HepG2 (cell line): ENCODE measurements around the gene BBS5. TPM values are rescaled to one million over a fixed set of nuclear protein-coding genes. Genes with fewer than 3 reads are reported as not detected.

ENCODE experiments used
- CBFB ChIP-seq: sonication (generic); formaldehyde crosslinking; IDR thresholded peaks from 2 replicates; pipeline ENCODE4 v1.4.0; 2020; ENCODE audit warnings: missing genetic modification reagents
- CEBPB ChIP-seq: IDR thresholded peaks from 2 replicates; pipeline ENCODE4 v1.6.1; 2011; ENCODE audit warnings: low read depth, low read length, improper control_type of control experiment, borderline replicate concordance
- GATAD2A ChIP-seq: IDR thresholded peaks from 2 replicates; pipeline ENCODE4 v1.6.1; 2016
- HBP1 ChIP-seq: IDR thresholded peaks from 2 replicates; pipeline ENCODE4 v1.6.1; 2016; ENCODE audit warnings: low read depth, control low read depth
- IRF9 ChIP-seq: sonication (generic); formaldehyde crosslinking; IDR thresholded peaks from 2 replicates; pipeline ENCODE4 v1.8.0; 2022; ENCODE audit warnings: missing genetic modification reagents, mild to moderate bottlenecking, borderline replicate concordance
- KLF16 ChIP-seq, 2 experiments: sonication (generic) in 1 of 2; formaldehyde crosslinking in 1 of 2; IDR thresholded peaks; 2 replicates each; pipeline versions ENCODE4 v1.6.1 to v1.8.0; 2016 to 2023; ENCODE audit warnings: missing genetic modification reagents in 2 of 2, missing compliant biosample characterization in 1 of 2
- LBX2 ChIP-seq: sonication (generic); formaldehyde crosslinking; IDR thresholded peaks from 2 replicates; pipeline ENCODE4 v1.5.0; 2020; ENCODE audit warnings: missing genetic modification reagents, mild to moderate bottlenecking, borderline replicate concordance
- LCORL ChIP-seq, 2 experiments: fragments of 450-650 bp in 1 of 2; sonication (generic) in 1 of 2; formaldehyde crosslinking in 1 of 2; IDR thresholded peaks; 2 replicates each; pipeline versions ENCODE4 v1.5.0 to v1.6.1; 2017 to 2020; ENCODE audit warnings: antibody characterized with exemption in 1 of 2, missing genetic modification reagents in 1 of 2
- MATR3 ChIP-seq: sonication (generic); formaldehyde crosslinking; IDR thresholded peaks from 2 replicates; pipeline ENCODE4 v1.4.0; 2020; ENCODE audit warnings: missing genetic modification reagents
- NCOR1 ChIP-seq: fragments of 200-600 bp; sonication (generic); IDR thresholded peaks from 2 replicates; pipeline ENCODE4 v1.7.0; 2017; ENCODE audit warnings: antibody characterized with exemption, low read length, borderline replicate concordance
- POLR2A ChIP-seq, 2 experiments: IDR thresholded peaks; 2 replicates each; pipeline ENCODE4 v1.6.1; 2011; ENCODE audit warnings: low read depth in 2 of 2, low read length in 2 of 2, mild to moderate bottlenecking in 1 of 2, moderate library complexity in 1 of 2; ENCODE audit not compliant: insufficient read depth in 1 of 2
- SMAD1 ChIP-seq: sonication (generic); formaldehyde crosslinking; IDR thresholded peaks from 2 replicates; pipeline ENCODE4 v1.4.0; 2020; ENCODE audit warnings: missing genetic modification reagents, low read depth, mild to moderate bottlenecking, borderline replicate concordance
- SUZ12 ChIP-seq: fragments of 150-350 bp; IDR thresholded peaks from 2 replicates; pipeline ENCODE4 v1.6.1; 2014; ENCODE audit warnings: low read depth, low read length
- TBL1XR1 ChIP-seq: fragments of 150-350 bp; IDR thresholded peaks from 2 replicates; pipeline ENCODE4 v1.6.1; 2014; ENCODE audit warnings: borderline replicate concordance, low read length; ENCODE audit not compliant: partially characterized antibody
- ZFP36 ChIP-seq: fragments of 150-350 bp; IDR thresholded peaks from 2 replicates; pipeline ENCODE4 v1.6.1; 2018; ENCODE audit warnings: borderline replicate concordance, low read length, low read depth; ENCODE audit not compliant: partially characterized antibody
- ZNF232 ChIP-seq: sonication (generic); formaldehyde crosslinking; IDR thresholded peaks from 2 replicates; pipeline ENCODE4 v1.4.0; 2020; ENCODE audit warnings: missing genetic modification reagents, borderline replicate concordance
- ZNF251 ChIP-seq: sonication (generic); formaldehyde crosslinking; IDR thresholded peaks from 2 replicates; pipeline ENCODE4 v1.9.0; 2021; ENCODE audit warnings: mild to moderate bottlenecking, missing genetic modification reagents
- ZNF501 ChIP-seq: sonication (generic); formaldehyde crosslinking; IDR thresholded peaks from 2 replicates; pipeline ENCODE4 v1.5.1; 2020; ENCODE audit warnings: mild to moderate bottlenecking, moderate library complexity, missing genetic modification reagents
- ZNF792 ChIP-seq: IDR thresholded peaks from 2 replicates; pipeline ENCODE4 v1.6.1; 2016
- ZUFSP ChIP-seq: sonication (generic); formaldehyde crosslinking; IDR thresholded peaks from 2 replicates; pipeline ENCODE4 v1.9.0; 2021; ENCODE audit warnings: missing genetic modification reagents, mild to moderate bottlenecking, borderline replicate concordance
- polyA plus RNA-seq, 8 experiments: library from polyadenylated mRNA; depleted of rRNA in 3 of 8; stranded (reverse) in 7 of 8; unstranded in 1 of 8; fragments of >200 nt; fragmentation: Illumina TruSeq in 4 of 8; extraction: Trizol in 4 of 8; gene quantifications; 2 replicates each; pipeline versions ENCODE4 v1.2.1 to v1.2.3, GENCODE V29; 2011 to 2016; ENCODE audit warnings: low read depth in 4 of 8, missing spikeins in 1 of 8, mixed read lengths in 1 of 8; ENCODE audit not compliant: insufficient read depth in 1 of 8
- total RNA-seq, 5 experiments: library from RNA; depleted of rRNA; stranded (reverse); fragments of >200 nt; fragmentation: Illumina TruSeq; extraction: Trizol; gene quantifications; 2 replicates each; pipeline ENCODE4 v1.2.3, GENCODE V29; 2016; ENCODE audit warnings: low read depth in 1 of 5
- TF ChIP-seq, protein P1 (sequence below): IDR thresholded peaks from 2 replicates; pipeline ENCODE4 v1.4.0; 2020; ENCODE audit warnings: mild to moderate bottlenecking, missing genetic modification reagents
- TF ChIP-seq, protein P2 (sequence below): sonication (generic); formaldehyde crosslinking; IDR thresholded peaks from 2 replicates; pipeline ENCODE4 v1.8.1; 2022; ENCODE audit warnings: mild to moderate bottlenecking, missing genetic modification reagents

BBS5 gene
- total and polyA plus RNA-seq, 2 of the 13 experiments (the other 11 are each of a cell fraction or from before 2014, with no cell fraction given) = 1.8 to 4.5 TPM

GRCh38 chr2:169513926-169514325 is 34.6 kb downstream of the BBS5 start (continued):
- no peak for TF ChIP-seq CBFB (CRISPR knock-in tag)
- TF ChIP-seq SMAD1 (CRISPR knock-in tag) = no peak
- TF ChIP-seq LBX2 (CRISPR knock-in tag) = no peak
- TF ChIP-seq ZNF232 (CRISPR knock-in tag) = peak; percentile 90
- peak; percentile 78 for TF ChIP-seq CEBPB
- no peak for TF ChIP-seq TBL1XR1
- TF ChIP-seq ZNF792 (CRISPR knock-in tag) = no peak
- TF ChIP-seq ZNF251 (CRISPR knock-in tag) = no peak
- TF ChIP-seq SUZ12 = no peak
- no peak for TF ChIP-seq ZUFSP (CRISPR knock-in tag)
- no peak for TF ChIP-seq IRF9 (CRISPR knock-in tag)
- TF ChIP-seq KLF16 (CRISPR knock-in tag; IDR thresholded peaks at IDR 0.05) = 0 out of 4 replicates have a peak, but pooled peaks of 1 of the 2 experiments have one; percentile 18
- no peak for TF ChIP-seq HBP1 (CRISPR knock-in tag)
- TF ChIP-seq, protein P1, sequence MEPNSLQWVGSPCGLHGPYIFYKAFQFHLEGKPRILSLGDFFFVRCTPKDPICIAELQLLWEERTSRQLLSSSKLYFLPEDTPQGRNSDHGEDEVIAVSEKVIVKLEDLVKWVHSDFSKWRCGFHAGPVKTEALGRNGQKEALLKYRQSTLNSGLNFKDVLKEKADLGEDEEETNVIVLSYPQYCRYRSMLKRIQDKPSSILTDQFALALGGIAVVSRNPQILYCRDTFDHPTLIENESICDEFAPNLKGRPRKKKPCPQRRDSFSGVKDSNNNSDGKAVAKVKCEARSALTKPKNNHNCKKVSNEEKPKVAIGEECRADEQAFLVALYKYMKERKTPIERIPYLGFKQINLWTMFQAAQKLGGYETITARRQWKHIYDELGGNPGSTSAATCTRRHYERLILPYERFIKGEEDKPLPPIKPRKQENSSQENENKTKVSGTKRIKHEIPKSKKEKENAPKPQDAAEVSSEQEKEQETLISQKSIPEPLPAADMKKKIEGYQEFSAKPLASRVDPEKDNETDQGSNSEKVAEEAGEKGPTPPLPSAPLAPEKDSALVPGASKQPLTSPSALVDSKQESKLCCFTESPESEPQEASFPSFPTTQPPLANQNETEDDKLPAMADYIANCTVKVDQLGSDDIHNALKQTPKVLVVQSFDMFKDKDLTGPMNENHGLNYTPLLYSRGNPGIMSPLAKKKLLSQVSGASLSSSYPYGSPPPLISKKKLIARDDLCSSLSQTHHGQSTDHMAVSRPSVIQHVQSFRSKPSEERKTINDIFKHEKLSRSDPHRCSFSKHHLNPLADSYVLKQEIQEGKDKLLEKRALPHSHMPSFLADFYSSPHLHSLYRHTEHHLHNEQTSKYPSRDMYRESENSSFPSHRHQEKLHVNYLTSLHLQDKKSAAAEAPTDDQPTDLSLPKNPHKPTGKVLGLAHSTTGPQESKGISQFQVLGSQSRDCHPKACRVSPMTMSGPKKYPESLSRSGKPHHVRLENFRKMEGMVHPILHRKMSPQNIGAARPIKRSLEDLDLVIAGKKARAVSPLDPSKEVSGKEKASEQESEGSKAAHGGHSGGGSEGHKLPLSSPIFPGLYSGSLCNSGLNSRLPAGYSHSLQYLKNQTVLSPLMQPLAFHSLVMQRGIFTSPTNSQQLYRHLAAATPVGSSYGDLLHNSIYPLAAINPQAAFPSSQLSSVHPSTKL = 0 out of 2 replicates have a peak, but pooled peaks have one; percentile 28
- no peak for TF ChIP-seq NCOR1
- TF ChIP-seq LCORL (IDR thresholded peaks at IDR 0.05) = no peak
- TF ChIP-seq LCORL (CRISPR knock-in tag; IDR thresholded peaks at IDR 0.05) = peak; percentile 49; the same call in 1 of the 2 replicates
- no peak for TF ChIP-seq MATR3 (CRISPR knock-in tag)
- no peak for TF ChIP-seq POLR2A (IDR thresholded peaks at IDR 0.05; ENCODE audit: insufficient read depth in 1 of 2, low read depth in 2 of 2, low read length in 2 of 2)
- no peak for TF ChIP-seq ZFP36
- no peak for TF ChIP-seq ZNF501
- TF ChIP-seq GATAD2A (CRISPR knock-in tag) = no peak
- TF ChIP-seq, protein P2, sequence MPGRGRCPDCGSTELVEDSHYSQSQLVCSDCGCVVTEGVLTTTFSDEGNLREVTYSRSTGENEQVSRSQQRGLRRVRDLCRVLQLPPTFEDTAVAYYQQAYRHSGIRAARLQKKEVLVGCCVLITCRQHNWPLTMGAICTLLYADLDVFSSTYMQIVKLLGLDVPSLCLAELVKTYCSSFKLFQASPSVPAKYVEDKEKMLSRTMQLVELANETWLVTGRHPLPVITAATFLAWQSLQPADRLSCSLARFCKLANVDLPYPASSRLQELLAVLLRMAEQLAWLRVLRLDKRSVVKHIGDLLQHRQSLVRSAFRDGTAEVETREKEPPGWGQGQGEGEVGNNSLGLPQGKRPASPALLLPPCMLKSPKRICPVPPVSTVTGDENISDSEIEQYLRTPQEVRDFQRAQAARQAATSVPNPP (CRISPR knock-in tag) = no peak
